Stromal cell of bone marrow (primary cell): ENCODE results near the gene SAP30L.

ENCODE experiments used
- DNase-seq: peaks from one replicate; pipeline ENCODE4 v3.0.0-alpha.2; 2012; ENCODE audit warnings: low read depth

The SAP30L gene

DNA sequence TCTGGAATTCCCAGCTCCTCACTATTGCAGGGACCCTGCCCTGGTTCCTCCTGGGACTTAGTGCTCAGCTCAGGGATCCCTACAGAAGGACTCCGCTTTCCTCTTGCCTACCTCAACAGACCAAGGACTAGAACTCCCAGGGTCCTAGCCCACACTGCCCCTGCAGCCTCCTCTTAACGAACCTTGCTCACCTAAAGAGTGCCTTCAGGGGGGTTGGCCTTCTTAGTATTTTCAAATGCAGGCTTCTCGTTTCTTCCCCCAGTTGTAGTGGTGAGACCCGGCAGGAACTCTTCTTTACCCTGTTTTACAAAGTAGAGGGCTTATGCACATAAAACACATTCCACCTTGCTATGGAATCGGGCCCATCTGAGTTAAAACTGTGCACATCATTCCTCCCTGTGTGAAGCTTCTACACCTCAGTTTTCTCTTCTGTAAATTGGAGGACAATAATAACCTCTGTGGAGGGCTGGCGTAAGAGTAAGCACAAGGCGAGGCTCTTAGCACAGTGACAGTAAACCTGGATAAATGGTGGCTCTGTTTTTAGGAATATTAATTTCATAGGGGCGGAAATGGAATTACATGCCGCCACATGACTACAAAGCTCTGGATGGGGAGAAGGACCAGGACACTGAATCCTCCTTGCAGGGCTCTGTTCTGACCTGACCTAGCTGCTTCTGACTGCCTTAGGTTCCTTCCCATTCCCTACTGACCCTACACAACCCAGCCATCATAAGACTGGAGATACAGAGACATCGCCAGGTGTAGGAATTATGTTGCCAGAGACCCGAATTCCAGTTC lies 36.0 kb downstream of the SAP30L start:
- no peak for DNase-seq

- no peak for DNase-seq
Observed at GRCh38 chr5:154482528-154483449, 37.0 kb downstream of the SAP30L start.

GRCh38 chr5:154483654-154484392 lies 38.0 kb downstream of the SAP30L start:
- DNase-seq: no peak

GRCh38 chr5:154484393-154485095 lies 38.7 kb downstream of the SAP30L start:
- DNase-seq: no peak

DNA sequence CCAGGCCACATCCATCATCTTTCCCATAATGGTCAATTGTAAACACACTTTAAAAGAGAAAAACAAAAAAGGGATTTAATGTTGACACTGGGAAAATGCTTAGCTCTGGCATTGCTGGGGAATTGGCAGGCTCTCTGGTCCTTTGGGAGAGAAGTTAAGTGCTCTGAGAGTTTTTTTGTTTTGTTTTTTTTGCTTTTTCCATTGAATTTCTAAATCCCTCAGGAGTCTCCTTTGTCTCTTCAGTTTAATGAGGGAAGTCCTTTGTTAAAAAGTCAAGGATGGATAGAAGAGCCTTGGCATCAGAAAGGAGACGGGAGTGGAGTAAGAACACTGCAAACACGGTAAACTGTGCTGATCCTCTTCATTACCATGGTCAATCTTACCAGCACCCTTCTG lies 39.3 kb downstream of the SAP30L start:
- no peak for DNase-seq

GRCh38 chr5:154485850-154486426 lies 40.1 kb downstream of the SAP30L start:
- DNase-seq: no peak

DNA sequence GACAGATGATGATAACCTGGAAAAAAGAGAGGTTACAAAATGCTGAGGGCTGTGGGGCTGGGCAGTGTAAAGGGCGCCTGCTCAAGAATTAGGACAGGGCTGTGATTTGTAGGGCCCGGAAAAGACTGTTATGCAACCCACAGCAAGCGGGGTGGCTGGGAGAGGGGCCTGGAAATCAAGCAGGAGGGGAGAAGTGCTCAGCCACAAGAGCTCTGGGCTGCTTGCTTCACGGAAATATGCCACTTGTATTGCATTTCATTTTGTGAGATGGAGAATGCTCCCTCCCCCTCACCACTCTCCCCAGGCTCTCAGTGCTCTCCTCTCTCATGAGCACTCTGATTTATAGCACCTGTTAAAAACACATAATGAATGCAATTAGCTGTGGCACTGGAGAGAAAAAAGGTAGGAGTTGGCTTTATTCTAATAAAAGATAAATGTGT lies 40.6 kb downstream of the SAP30L start:
- DNase-seq: no peak

DNA sequence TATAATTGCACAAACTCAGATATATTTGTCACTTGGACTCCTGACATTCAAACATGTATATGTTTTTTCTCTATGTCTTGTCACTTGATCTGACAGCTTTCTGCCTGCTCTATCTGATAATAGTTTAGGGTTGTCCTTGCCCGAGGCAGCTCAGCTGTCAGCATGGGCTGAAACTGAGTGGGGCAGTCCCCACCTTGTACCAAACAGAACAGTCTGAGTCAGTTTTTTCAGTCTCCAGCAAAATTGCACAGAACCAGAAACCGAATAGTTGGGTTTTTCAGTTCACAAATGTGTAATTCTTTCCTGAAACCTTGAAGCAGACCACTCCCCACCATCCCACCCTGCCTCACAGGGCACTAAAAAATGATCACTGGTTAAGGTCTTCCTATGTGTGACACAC lies 41.7 kb downstream of the SAP30L start:
- no peak for DNase-seq

GRCh38 chr5:154491941-154492340 lies 46.1 kb downstream of the SAP30L start:
- no peak for DNase-seq

GRCh38 chr5:154493274-154493673 lies 47.5 kb downstream of the SAP30L start:
- DNase-seq: no peak

GRCh38 chr5:154494036-154494435 lies 48.2 kb downstream of the SAP30L start:
- DNase-seq: no peak

- DNase-seq: no peak
Observed at GRCh38 chr5:154498591-154498990, 52.8 kb downstream of the SAP30L start.

DNA sequence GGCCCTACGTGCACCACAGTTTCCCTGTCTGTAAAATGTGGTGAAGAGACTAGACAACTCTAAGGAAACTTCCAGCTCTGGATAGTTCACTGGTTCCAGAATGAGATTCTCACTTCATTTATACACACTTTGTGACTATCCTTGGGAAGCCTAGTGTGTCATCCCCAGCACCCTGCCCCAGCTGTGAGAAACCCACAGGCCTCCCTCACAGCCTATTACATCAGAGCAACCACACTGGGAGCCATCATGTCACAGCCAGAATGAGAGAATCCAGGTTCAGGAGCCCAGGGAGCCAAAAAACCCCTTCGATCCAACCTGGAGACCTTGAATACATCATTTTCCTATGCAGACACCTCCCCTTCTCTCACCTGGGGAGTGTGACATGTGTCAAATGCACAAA lies 53.2 kb downstream of the SAP30L start:
- no peak for DNase-seq

GRCh38 chr5:154501566-154501965 lies 55.8 kb downstream of the SAP30L start:
- DNase-seq: no peak

GRCh38 chr5:154502180-154502579 lies 56.4 kb downstream of the SAP30L start:
- no peak for DNase-seq

DNA sequence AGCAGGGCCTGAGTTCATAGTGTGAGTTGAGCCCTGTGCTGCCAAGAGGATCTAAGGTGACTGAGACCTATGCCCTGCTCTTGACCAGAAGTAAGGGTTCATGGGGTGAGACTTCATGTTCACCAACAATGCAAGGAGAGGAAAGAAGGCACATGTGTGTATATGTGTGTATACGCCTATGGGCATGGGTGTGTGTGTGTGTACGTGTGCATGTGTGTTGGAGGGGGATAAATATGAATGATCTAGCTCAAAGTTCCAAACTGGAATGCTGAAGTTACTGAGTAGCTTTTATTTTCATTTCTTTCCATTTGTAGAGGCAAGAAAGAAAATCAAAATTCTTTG lies 57.9 kb downstream of the SAP30L start:
- DNase-seq: no peak

- no peak for DNase-seq
Observed at GRCh38 chr5:154505567-154505966, 59.8 kb downstream of the SAP30L start.

DNA sequence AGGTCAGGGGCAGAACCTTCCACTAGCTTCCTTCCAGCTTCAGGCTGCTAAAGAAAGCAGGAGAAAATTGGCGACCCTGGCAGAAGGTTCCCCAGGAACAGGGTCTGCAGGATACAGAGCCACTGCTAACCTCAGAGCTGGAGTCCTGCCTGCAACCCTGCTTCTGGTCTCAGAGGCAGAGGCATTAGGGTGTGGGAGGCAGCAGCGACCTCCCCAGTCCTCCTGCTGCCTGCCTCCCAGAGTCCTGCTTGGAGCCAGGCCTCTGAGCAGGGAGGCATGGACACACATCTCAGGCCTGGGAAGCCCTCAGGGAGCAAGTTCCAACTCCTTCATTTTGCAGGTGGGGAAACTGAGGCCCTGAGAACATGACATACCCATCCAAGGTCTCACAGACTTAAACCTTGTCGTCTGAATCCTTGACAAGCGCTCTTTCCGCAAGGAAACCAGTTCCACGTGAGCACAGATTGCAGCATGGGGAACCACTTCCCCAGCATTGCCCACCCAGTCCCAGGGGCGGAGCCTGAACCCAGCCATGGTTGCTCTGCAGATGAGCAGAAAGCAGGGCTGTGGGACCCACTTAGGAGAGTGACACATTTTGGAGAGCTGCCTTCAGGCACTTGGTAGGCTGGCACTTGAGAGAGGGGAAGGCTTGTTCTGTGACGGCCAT lies 60.4 kb downstream of the SAP30L start:
- no peak for DNase-seq

DNA sequence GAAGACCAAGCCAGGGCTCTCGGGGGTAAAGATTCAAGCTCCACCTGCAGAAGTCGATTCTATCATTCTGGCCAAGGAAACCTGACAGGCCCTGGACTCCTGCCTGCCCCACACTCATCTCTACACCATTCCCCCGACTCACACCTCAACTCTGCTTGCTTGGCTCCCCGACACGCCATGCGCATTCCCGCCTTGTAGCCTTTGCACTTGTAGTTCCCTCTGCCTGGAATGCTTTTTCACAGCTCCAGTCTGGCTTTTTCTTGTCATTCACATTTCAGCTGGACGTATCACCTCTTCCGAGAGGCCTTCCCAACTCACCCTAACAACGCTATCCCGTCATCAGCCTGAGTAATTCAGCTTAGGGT lies 60.9 kb downstream of the SAP30L start:
- no peak for DNase-seq

GRCh38 chr5:154508114-154508513 lies 62.3 kb downstream of the SAP30L start:
- DNase-seq: no peak
